ENCODE results near the gene OSBPL8.

Gene OSBPL8

DNA sequence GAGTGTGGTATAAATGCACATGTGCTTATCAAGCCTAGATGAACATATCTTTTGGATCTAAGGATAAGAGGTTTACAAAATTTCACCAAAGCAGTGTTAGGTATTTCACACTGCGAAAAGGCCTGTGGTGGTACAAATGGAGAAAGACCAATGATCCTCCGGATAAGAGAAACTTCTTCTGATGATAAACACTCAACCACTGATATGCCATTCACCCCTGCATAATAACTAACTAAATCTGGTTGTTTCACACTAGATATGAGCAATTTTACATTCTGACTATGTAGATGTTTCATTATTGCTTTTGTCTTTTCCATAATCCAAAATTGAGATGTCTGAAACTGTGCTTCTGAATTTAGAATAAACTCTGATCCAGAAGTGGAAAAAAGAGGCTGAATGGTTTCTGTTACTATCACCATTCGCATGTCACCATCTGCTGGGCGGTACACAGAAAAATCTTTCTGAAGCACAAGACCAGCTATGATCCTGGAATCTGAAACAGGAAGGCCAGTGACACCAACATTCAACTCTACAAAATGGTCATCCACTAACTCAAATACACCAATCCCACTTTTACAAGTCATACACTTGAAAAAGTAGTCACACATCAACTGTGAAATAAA lies 212.7 kb downstream of the OSBPL8 start:
- TF ChIP-seq CTCF (IDR thresholded peaks at IDR 0.05; ENCODE audit: insufficient read depth, missing control alignments) = peak; percentile 43
- DNase-seq (ENCODE audit: insufficient read length, low spot score) = no peak
- peak; percentile 55 for FAIRE-seq

DNA sequence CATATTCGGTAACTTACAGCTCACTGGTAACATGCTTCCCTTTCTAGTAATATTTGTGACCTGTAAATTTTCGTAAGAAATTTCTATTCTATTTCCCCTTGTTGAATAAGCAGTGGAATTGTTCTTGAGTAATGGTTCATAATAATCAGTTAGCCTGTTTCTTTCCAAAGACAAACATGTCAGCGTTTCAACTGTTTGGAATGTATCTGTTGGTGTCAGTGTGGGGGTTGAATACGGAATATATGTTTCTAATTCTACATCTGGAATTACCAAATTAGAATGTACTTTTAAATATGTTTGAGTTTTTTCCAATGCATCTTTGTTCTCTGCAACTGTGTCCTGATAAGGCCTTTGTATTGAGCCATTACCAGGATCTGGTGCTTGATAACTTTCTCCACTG lies 213.3 kb downstream of the OSBPL8 start:
- no peak for TF ChIP-seq CTCF (IDR thresholded peaks at IDR 0.05; ENCODE audit: insufficient read depth, missing control alignments)
- no peak for DNase-seq (ENCODE audit: insufficient read length, low spot score)
- no peak for FAIRE-seq

- no peak for FAIRE-seq
- TF ChIP-seq CTCF (IDR thresholded peaks at IDR 0.05; ENCODE audit: insufficient read depth, missing control alignments) = no peak
- DNase-seq (ENCODE audit: insufficient read length, low spot score) = no peak
Observed at GRCh38 chr12:76345569-76345968, 214.0 kb downstream of the OSBPL8 start.

DNA sequence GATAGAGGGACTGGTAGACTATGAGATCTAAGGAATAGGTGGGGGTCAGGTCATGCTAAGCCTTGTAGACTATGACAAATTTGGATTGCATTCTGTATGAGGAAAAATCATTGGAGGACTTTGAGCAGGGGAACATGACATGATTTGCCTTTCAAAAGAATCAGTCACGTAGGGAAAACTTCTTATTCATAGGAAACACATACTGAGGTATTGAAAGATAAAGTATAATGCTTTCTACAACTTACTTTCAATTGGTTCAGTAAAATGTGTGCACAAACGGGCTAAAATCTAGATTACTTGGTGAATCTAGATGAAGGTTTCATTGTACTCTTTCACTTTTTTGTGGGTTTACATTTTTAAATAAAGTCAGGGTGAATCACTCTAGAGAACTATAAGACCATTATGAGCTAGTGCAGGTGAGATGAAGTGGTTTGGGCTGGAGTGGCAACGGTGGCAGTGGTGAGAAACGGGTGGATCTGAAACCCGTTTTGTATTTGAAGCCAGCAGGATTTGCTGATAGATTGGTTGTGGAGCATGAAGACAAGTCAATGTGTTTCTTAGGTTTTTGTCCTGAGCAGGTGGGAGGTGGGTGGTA lies 218.0 kb downstream of the OSBPL8 start:
- TF ChIP-seq CTCF (IDR thresholded peaks at IDR 0.05; ENCODE audit: insufficient read depth, missing control alignments) = no peak
- no peak for FAIRE-seq
- no peak for DNase-seq (ENCODE audit: insufficient read length, low spot score)

DNA sequence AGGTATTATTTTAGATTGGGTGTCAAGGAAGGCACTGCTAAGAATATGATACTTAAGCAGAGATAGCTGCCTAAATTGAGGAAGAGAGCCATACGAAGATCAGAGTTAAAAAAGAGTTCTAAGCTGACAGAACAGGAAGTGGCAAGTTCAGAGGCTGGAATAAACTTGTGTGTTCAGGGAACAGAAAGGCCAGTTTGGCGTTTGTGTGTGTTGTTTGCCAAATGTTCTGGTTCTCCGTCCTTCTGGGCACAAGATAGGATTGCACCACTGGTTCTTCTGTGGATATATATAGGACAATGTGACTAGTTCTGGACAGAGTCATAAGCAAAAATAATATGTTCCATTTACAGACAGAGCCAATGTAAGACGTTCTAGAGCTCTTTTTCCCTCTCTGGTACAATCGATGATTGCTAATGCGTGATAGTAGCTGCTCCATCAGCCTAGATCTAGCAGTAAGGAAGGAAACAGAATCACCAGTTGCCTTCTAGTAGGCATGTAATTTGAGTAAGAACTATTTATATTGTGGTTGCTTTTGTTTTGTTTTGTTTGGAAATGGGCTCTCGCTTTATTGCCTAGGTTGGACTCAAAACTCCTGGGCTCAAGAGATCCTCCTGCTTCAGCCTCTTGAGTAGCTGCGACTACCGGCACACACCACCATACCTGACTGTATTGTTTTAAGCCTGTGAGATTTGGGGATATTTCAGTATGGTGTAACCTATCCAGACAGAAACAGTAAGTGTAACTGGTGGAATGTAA lies 218.7 kb downstream of the OSBPL8 start:
- FAIRE-seq = no peak
- DNase-seq (ENCODE audit: insufficient read length, low spot score) = no peak

GRCh38 chr12:76337583-76337982 lies 222.0 kb downstream of the OSBPL8 start:
- no peak for FAIRE-seq
- DNase-seq (ENCODE audit: insufficient read length, low spot score) = no peak
- TF ChIP-seq CTCF (IDR thresholded peaks at IDR 0.05; ENCODE audit: insufficient read depth, missing control alignments) = no peak

More for the DNA sequence above, 218.7 kb downstream of the OSBPL8 start:
- TF ChIP-seq CTCF (IDR thresholded peaks at IDR 0.05; ENCODE audit: insufficient read depth, missing control alignments) = no peak

DNA sequence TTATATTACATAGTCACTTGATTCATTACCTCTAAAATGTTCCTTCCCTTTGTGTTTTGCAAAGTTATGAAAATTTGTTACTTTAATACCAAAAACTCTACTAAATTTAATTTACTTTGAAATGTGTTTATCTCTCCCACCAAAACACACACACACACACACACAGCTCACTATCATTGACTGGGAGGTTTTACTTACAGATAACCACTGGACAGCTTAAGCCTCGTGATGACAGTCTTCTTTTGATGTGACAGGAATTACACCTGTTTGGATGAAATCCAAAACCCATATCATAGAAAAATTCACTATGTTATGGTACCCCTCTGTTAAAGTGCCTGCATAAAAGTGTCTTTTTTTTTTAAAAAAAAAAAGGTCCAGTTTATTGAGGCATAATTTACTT lies 227.0 kb downstream of the OSBPL8 start:
- no peak for FAIRE-seq
- DNase-seq (ENCODE audit: insufficient read length, low spot score) = no peak
- TF ChIP-seq CTCF (IDR thresholded peaks at IDR 0.05; ENCODE audit: insufficient read depth, missing control alignments) = no peak
